Endothelial cell of umbilical vein (primary cell): ENCODE results near the gene CKS2. TPM values are rescaled to one million over a fixed set of nuclear protein-coding genes. Genes with fewer than 3 reads are reported as not detected.

Experiments used
- BruUV-seq: library from RNA; stranded (reverse); fragments of 400-500 nt; replicated peaks from 2 replicates; lab custom pipeline; 2021; lab: Mats Ljungman, UMichigan
- CTCF ChIA-PET: fragments of 300-600, 350-600 bp; sonication (Branson Sonifier 250); formaldehyde crosslinking; loops from one replicate; lab custom pipeline; 2021; ENCODE audit warnings: antibody characterized with exemption, inconsistent platforms; lab: Charles Lee
- POLR2A ChIA-PET: fragments of 300-600, 350-600 bp; sonication (Branson Sonifier 250); formaldehyde crosslinking; loops from one replicate; lab custom pipeline; 2021; ENCODE audit warnings: antibody characterized with exemption, inconsistent platforms; lab: Charles Lee
- DNase-seq: peaks from one replicate; pipeline ENCODE4 v3.0.0-alpha.2; 2011; ENCODE audit warnings: low read depth, low spot score
- FAIRE-seq: peaks from 2 replicates; lab custom pipeline; 2011; peaks lifted over from hg19 to GRCh38; lab: Jason Lieb, UNC
- H2AFZ ChIP-seq: 2 replicates; pipeline ENCODE4 v1.6.0; 2012; ENCODE audit warnings: low read depth, low read length, control low read depth, inconsistent platforms
- H3K27ac ChIP-seq: 2 replicates; pipeline ENCODE4 v1.5.1; 2011; ENCODE audit warnings: low read depth, mild to moderate bottlenecking, control low read depth, low read length, moderate library complexity; ENCODE audit not compliant: insufficient read depth
- H3K27me3 ChIP-seq, 2 experiments: 2 replicates each; pipeline versions ENCODE4 v1.6.0 to v1.6.1; 2011; ENCODE audit warnings: low read length in 2 of 2, mixed read lengths in 1 of 2; ENCODE audit not compliant: control insufficient read depth in 2 of 2, insufficient read depth in 2 of 2
- H3K36me3 ChIP-seq, 2 experiments: 2 replicates in 1 of 2; 3 replicates in 1 of 2; pipeline ENCODE4 v1.5.1; 2011; ENCODE audit warnings: low read length in 2 of 2, mild to moderate bottlenecking in 1 of 2, moderate library complexity in 1 of 2; ENCODE audit not compliant: control insufficient read depth in 2 of 2, insufficient read depth in 2 of 2; ENCODE audit errors: extremely low read depth in 1 of 2
- H3K4me1 ChIP-seq: 3 replicates; pipeline ENCODE4 v1.5.1; 2011; ENCODE audit warnings: mild to moderate bottlenecking, low read length; ENCODE audit not compliant: control insufficient read depth, insufficient read depth; ENCODE audit errors: extremely low read depth
- H3K4me2 ChIP-seq: 2 replicates; pipeline ENCODE4 v1.6.1; 2011; ENCODE audit warnings: low read length, control low read depth, mixed read lengths; ENCODE audit not compliant: insufficient read depth
- H3K4me3 ChIP-seq, 3 experiments: fragments of 200-600 bp in 1 of 3; sonication (generic), shearing (Covaris generic) in 1 of 3; replicated peaks in 1 of 3; 2 replicates each; pipeline ENCODE4 v1.5.1; 2011 to 2016; ENCODE audit warnings: control low read depth in 3 of 3, low read length in 3 of 3, mild to moderate bottlenecking in 2 of 3, inconsistent platforms in 1 of 3, low read depth in 1 of 3, moderate library complexity in 1 of 3; ENCODE audit not compliant: insufficient read depth in 1 of 3
- H3K79me2 ChIP-seq: 2 replicates; pipeline ENCODE4 v1.6.0; 2012; ENCODE audit warnings: low read length, inconsistent platforms; ENCODE audit not compliant: control insufficient read depth, insufficient read depth
- H3K9ac ChIP-seq: replicated peaks from 2 replicates; pipeline ENCODE3; 2011; ENCODE audit warnings: low read length, control low read depth; ENCODE audit not compliant: insufficient read depth; ENCODE audit errors: extremely low read depth
- H3K9me1 ChIP-seq: replicated peaks from 3 replicates; pipeline ENCODE4 v1.6.0; 2011; ENCODE audit warnings: mild to moderate bottlenecking, low read length; ENCODE audit not compliant: control insufficient read depth, insufficient read depth; ENCODE audit errors: extremely low read depth
- H3K9me3 ChIP-seq: replicated peaks from 2 replicates; pipeline ENCODE4 v1.5.1; 2012; ENCODE audit warnings: low read length, inconsistent platforms; ENCODE audit not compliant: control insufficient read depth, insufficient read depth
- H4K20me1 ChIP-seq: replicated peaks from 2 replicates; pipeline ENCODE3; 2011; ENCODE audit warnings: mild to moderate bottlenecking, low read length; ENCODE audit not compliant: control insufficient read depth, insufficient read depth; ENCODE audit errors: extremely low read depth
- EZH2 ChIP-seq: IDR thresholded peaks from 2 replicates; pipeline ENCODE4 v1.6.1; 2012; ENCODE audit warnings: borderline replicate concordance, low read depth, mild to moderate bottlenecking, moderate library complexity, low read length, inconsistent platforms; ENCODE audit not compliant: severe bottlenecking
- FOS ChIP-seq: IDR thresholded peaks from 2 replicates; pipeline ENCODE4 v1.6.1; 2011; ENCODE audit warnings: mild to moderate bottlenecking, low read length, moderate library complexity, borderline replicate concordance; ENCODE audit not compliant: insufficient read depth
- GATA2 ChIP-seq: IDR thresholded peaks from 2 replicates; pipeline ENCODE4 v1.7.0; 2011; ENCODE audit warnings: low read depth, mild to moderate bottlenecking, moderate library complexity, mixed read lengths, low read length; ENCODE audit not compliant: insufficient read length, insufficient read depth
- JUN ChIP-seq: IDR thresholded peaks from 2 replicates; pipeline ENCODE4 v1.6.1; 2011; ENCODE audit warnings: borderline replicate concordance, low read depth; ENCODE audit not compliant: insufficient read length, insufficient read depth
- MYC ChIP-seq: IDR thresholded peaks from one replicate; pipeline ENCODE4 v1.6.1; 2011; ENCODE audit warnings: mild to moderate bottlenecking, low read depth, low read length
- POLR2A ChIP-seq: IDR thresholded peaks from 2 replicates; pipeline ENCODE4 v1.6.1; 2012; ENCODE audit warnings: low read depth, mild to moderate bottlenecking, control low read depth, low read length
- POLR2AphosphoS5 ChIP-seq: IDR thresholded peaks from 2 replicates; pipeline ENCODE4 v1.6.1; 2012; ENCODE audit warnings: low read depth, mild to moderate bottlenecking, control low read depth, low read length, moderate library complexity; ENCODE audit not compliant: insufficient read depth
- dilution Hi-C: fragments of 300-500 bp; cut with MboI; formaldehyde crosslinking; loops from one replicate; pipeline ENCODE4 v1.15.0; 2019; ENCODE audit warnings: low sequenced_read_pairs; ENCODE audit not compliant: extremely low pct_ligation_motif_present
- intact Hi-C: fragments of 100-400 bp; cut with micrococcal nuclease; formaldehyde crosslinking; loops from one replicate; pipeline ENCODE4 v1.10.0; 2022
- polyA plus RNA-seq, 4 experiments: library from polyadenylated mRNA; depleted of rRNA in 3 of 4; stranded (reverse) in 3 of 4; unstranded in 1 of 4; fragments of >200 nt; gene quantifications; 2 replicates each; pipeline versions ENCODE4 v1.2.1 to v1.2.3, GENCODE V29; 2011 to 2012; ENCODE audit warnings: missing spikeins in 1 of 4
- total RNA-seq: library from RNA; stranded (reverse); gene quantifications from 2 replicates; pipeline ENCODE4 v1.2.3, GENCODE V29; 2021
- TF ChIP-seq, protein P1 (sequence below): IDR thresholded peaks from 2 replicates; pipeline ENCODE4 v1.6.1; 2011; ENCODE audit not compliant: insufficient read depth, insufficient read length
- TF ChIP-seq, protein P2 (sequence below), 2 donors: IDR thresholded peaks; 1 replicate in 1 of 2; 2 replicates in 1 of 2; pipeline ENCODE4 v1.5.1; 2011; ENCODE audit warnings: low read length in 2 of 2, mild to moderate bottlenecking in 2 of 2, moderate library complexity in 2 of 2, control low read depth in 1 of 2, inconsistent platforms in 1 of 2, low read depth in 1 of 2; ENCODE audit not compliant: insufficient read depth in 1 of 2; ENCODE audit errors: extremely low read depth in 1 of 2

CKS2 gene
- total and polyA plus RNA-seq, 2 donors (not counting 3 experiments of a cell fraction or from before 2014, with no cell fraction given) = 153 to 269 TPM

DNA sequence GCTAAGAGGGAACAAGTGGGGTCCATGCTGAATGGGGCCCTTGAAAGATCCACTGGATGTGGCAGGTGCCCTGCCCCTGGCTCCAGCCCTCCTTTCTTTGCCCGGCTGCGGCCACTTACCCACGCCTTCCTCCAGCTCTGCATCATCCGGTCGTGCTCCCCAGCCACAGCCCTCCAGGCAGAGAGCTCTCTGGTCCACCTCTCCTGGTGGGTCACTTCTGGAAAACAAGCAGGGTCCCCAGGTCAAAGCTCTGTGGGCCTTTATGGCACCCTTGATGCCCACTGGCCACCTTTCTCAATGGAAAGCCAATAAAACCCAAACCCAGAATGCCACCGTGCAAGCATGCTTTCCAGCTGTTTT is 52.3 kb downstream of the CKS2 start:
- TF ChIP-seq, protein P1, sequence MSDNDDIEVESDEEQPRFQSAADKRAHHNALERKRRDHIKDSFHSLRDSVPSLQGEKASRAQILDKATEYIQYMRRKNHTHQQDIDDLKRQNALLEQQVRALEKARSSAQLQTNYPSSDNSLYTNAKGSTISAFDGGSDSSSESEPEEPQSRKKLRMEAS = no peak
- TF ChIP-seq POLR2AphosphoS5 (no peak), POLR2A (no peak), MYC (no peak), FOS (no peak), GATA2 (no peak), EZH2 (no peak), JUN (no peak)
- TF ChIP-seq, protein P2, sequence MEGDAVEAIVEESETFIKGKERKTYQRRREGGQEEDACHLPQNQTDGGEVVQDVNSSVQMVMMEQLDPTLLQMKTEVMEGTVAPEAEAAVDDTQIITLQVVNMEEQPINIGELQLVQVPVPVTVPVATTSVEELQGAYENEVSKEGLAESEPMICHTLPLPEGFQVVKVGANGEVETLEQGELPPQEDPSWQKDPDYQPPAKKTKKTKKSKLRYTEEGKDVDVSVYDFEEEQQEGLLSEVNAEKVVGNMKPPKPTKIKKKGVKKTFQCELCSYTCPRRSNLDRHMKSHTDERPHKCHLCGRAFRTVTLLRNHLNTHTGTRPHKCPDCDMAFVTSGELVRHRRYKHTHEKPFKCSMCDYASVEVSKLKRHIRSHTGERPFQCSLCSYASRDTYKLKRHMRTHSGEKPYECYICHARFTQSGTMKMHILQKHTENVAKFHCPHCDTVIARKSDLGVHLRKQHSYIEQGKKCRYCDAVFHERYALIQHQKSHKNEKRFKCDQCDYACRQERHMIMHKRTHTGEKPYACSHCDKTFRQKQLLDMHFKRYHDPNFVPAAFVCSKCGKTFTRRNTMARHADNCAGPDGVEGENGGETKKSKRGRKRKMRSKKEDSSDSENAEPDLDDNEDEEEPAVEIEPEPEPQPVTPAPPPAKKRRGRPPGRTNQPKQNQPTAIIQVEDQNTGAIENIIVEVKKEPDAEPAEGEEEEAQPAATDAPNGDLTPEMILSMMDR (IDR thresholded peaks at IDR 0.05; ENCODE audit: extremely low read depth in 1 of 2, insufficient read depth in 1 of 2, low read depth in 1 of 2, low read length in 2 of 2) = no peak
- no peak overlapping the region for H3K4me2 ChIP-seq
- no peak overlapping the region for H2AFZ ChIP-seq
- ChIA-PET CTCF (interaction anchor here (1.0 kb wide), 1 partner anchor 186 kb away, joined by 5 read pairs; no protein-coding TSS in a partner anchor), POLR2A (no interaction called here)
- intact Hi-C loops = no loop called here
- dilution Hi-C loops = no loop called here
- H3K9me1 ChIP-seq = no peaks in the 10 kb centered on the region
- H3K79me2 ChIP-seq = no peaks in the 10 kb centered on the region
- no TSS peak for BruUV-seq
- H4K20me1 ChIP-seq = no peaks in the 10 kb centered on the region
- DNase-seq (no peak), FAIRE-seq (no peak)
- H3K27me3 ChIP-seq = no peaks in the 10 kb centered on the region
- H3K4me3 ChIP-seq = no peak overlapping the region
- H3K36me3 ChIP-seq = peaks cover 9 to 12% of the 10 kb centered on the region in 2 experiments
- H3K9ac ChIP-seq = no peak overlapping the region
- peaks cover 7% of the 10 kb centered on the region for H3K4me1 ChIP-seq
- no peaks in the 10 kb centered on the region for H3K9me3 ChIP-seq
- no peak overlapping the region for H3K27ac ChIP-seq
